A673 (cell line): ENCODE data around the gene SUSD2.

Experiments used
- EZH2 ChIP-seq: fragments of 200-600 bp; sonication (generic); IDR thresholded peaks from 2 replicates; pipeline ENCODE4 v1.6.1; 2017; ENCODE audit warnings: borderline replicate concordance, low read depth, mild to moderate bottlenecking, mixed read lengths, antibody characterized with exemption, low read length; ENCODE audit not compliant: poor library complexity, severe bottlenecking
- TF ChIP-seq, protein P1 (sequence below): fragments of 300-800, 200-600 bp; sonication (generic); conservative IDR thresholded peaks from 2 replicates; pipeline ENCODE4 v1.5.1; 2017; ENCODE audit warnings: low read depth, mild to moderate bottlenecking, antibody characterized with exemption, low read length, moderate library complexity, mixed read lengths

GRCh38 chr22:24177456-24177855, 3.8 kb upstream of the SUSD2 start:
- TF ChIP-seq, protein P1, sequence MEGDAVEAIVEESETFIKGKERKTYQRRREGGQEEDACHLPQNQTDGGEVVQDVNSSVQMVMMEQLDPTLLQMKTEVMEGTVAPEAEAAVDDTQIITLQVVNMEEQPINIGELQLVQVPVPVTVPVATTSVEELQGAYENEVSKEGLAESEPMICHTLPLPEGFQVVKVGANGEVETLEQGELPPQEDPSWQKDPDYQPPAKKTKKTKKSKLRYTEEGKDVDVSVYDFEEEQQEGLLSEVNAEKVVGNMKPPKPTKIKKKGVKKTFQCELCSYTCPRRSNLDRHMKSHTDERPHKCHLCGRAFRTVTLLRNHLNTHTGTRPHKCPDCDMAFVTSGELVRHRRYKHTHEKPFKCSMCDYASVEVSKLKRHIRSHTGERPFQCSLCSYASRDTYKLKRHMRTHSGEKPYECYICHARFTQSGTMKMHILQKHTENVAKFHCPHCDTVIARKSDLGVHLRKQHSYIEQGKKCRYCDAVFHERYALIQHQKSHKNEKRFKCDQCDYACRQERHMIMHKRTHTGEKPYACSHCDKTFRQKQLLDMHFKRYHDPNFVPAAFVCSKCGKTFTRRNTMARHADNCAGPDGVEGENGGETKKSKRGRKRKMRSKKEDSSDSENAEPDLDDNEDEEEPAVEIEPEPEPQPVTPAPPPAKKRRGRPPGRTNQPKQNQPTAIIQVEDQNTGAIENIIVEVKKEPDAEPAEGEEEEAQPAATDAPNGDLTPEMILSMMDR, result no peak
- TF ChIP-seq EZH2, result no peak
